Peyer's patch (tissue), 4 donors: ENCODE data around the gene LPAR2.

Source experiments
- CTCF ChIP-seq, 6 experiments: fragments of 450-650 bp in 4 of 6; fragments of 200-600 bp in 2 of 6; sonication (generic) in 1 of 6; IDR thresholded peaks; one replicate each; pipeline ENCODE4 v1.5.1; 2017 to 2019; ENCODE audit warnings: antibody characterized with exemption in 6 of 6, mild to moderate bottlenecking in 3 of 6, moderate library complexity in 1 of 6
- POLR2A ChIP-seq, 2 donors: fragments of 450-650 bp; IDR thresholded peaks; one replicate each; pipeline ENCODE4 v1.5.1; 2017; ENCODE audit warnings: antibody characterized with exemption in 2 of 2, mild to moderate bottlenecking in 2 of 2, moderate library complexity in 2 of 2

- TF ChIP-seq CTCF (IDR thresholded peaks at IDR 0.05) (no peak), POLR2A (IDR thresholded peaks at IDR 0.05) (no peak)
Observed at GRCh38 chr19:19582471-19582870, 45.5 kb downstream of the LPAR2 start.
